ENCODE data around the gene DEPDC1B. TPM values are rescaled to one million over a fixed set of nuclear protein-coding genes. Genes with fewer than 3 reads are reported as not detected.

The DEPDC1B gene
- total RNA-seq, 1 donor from 2014 or later = 2.4 TPM

DNA sequence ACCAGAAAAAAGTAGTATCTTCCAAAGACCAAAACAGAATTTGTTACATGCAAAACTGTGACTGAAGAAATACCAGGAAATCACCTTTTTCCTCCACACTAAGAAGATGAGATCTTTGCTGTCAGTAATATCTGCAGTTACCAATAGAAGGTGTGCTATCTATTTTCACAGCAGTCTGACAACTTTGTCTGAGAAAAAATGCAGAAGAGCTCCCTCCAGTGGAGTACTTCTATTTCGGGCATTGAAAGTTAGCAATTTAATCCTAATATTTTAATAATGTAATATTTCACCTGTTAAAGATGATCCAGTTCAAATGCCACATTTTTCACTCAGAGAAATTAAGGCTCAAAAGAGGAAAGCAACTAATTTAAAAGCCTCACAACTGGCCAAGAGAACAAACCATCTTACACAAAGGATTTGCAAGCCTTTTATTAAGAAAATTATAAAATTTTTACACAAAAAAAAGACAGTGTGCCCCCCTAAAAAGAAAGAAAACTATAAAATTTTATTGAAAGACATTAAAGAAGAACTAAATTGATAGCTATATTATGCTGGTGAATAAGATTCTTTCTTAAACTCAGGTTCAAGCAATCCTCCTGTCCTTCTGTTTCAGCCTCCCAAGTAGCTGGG is 50.6 kb downstream of the DEPDC1B start:
- Histone ChIP-seq H3K36me3 (no peaks in the 10 kb centered on the region), H3K4me3 (no peak overlapping the region), H3K27me3 (no peaks in the 10 kb centered on the region), H3K4me1 (no peaks in the 10 kb centered on the region), H3K27ac (no peak overlapping the region), H3K9me3 (no peaks in the 10 kb centered on the region)
- DNase-seq (ENCODE audit: low spot score in 2 of 2) = no peak
- TF ChIP-seq CTCF (IDR thresholded peaks at IDR 0.05) = peak; percentile 7 to 62 (median 49)
- intact Hi-C loops (cut with DNase I) = loop anchor here (5.0 to 10.0 kb wide), 2 partner anchors 107 to 265 kb away; no protein-coding TSS in a partner anchor

DNA sequence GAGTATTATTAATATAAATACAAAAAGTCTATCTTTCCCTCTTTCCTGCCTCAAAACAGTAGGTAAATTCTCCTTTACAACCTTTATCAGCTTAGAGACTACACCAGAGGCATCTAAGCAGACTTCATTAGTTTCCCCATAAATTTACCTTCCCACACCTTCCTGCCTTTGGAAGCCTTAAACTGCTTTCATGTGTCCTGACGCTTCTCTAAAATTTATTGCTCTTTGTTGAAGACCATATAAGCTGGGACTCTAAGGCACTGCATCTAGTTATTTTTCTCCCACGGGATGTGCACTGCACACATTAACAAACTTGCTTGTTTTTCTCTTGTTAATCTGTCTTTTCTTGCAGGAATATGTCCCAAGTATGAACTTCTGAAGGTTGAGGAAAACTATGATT is 51.8 kb downstream of the DEPDC1B start:
- Histone ChIP-seq H3K36me3 (no peaks in the 10 kb centered on the region), H3K27me3 (no peaks in the 10 kb centered on the region), H3K9me3 (no peaks in the 10 kb centered on the region), H3K4me3 (no peak overlapping the region), H3K4me1 (no peaks in the 10 kb centered on the region), H3K27ac (no peak overlapping the region)
- intact Hi-C loops (cut with DNase I) = loop anchor here (5.0 to 10.0 kb wide), 2 partner anchors 106 to 263 kb away; no protein-coding TSS in a partner anchor
- DNase-seq (ENCODE audit: low spot score in 2 of 2) = no peak
- TF ChIP-seq CTCF (IDR thresholded peaks at IDR 0.05) = no peak

- peak overlapping the region; percentile 63 to 75 for H3K27ac ChIP-seq
- intact Hi-C loops (cut with DNase I) = loop anchor here (10.0 kb wide), 1 partner anchor 256 kb away; no protein-coding TSS in a partner anchor
- DNase-seq (ENCODE audit: low spot score in 2 of 2) = no peak
- peaks cover 5% of the 10 kb centered on the region in 2 donors for H3K4me1 ChIP-seq
- no peaks in the 10 kb centered on the region for H3K9me3 ChIP-seq
- H3K4me3 ChIP-seq = no peak overlapping the region
- no peaks in the 10 kb centered on the region for H3K36me3 ChIP-seq
- no peak for TF ChIP-seq CTCF (IDR thresholded peaks at IDR 0.05)
- no peaks in the 10 kb centered on the region for H3K27me3 ChIP-seq
These were observed 59.1 kb downstream of the DEPDC1B start for GRCh38 chr5:60640901-60641300.

- Histone ChIP-seq H3K27me3 (no peaks in the 10 kb centered on the region), H3K4me1 (peaks cover 5% of the 10 kb centered on the region in 2 donors), H3K9me3 (no peaks in the 10 kb centered on the region), H3K27ac (peak overlapping the region; percentile 63 to 75), H3K4me3 (no peak overlapping the region), H3K36me3 (no peaks in the 10 kb centered on the region)
- DNase-seq (ENCODE audit: low spot score in 2 of 2) = peak in 1 of 2 donors; percentile 69
- no peak for TF ChIP-seq CTCF (IDR thresholded peaks at IDR 0.05)
- intact Hi-C loops (cut with DNase I) = no loop called here
These were observed 60.4 kb downstream of the DEPDC1B start for GRCh38 chr5:60639544-60639943.

DNA sequence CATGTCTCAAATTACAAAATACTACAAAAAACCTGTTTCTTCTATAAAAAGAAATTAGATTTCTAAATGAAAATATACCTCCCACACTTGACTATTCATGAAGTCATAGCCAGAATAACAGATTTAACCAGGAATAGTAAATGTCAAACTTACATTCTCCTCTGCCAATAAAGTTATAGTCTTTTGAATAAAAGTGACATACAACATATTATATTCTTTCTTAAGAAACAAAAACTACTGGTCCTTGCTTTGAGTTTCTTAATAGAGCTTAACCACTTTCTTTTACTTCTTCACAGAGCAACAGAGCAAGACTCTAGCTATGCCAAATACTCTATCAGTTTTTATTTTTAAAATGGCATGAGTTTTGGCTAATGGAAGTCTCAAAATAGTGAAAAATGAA is 61.7 kb downstream of the DEPDC1B start:
- no peaks in the 10 kb centered on the region for H3K27me3 ChIP-seq
- intact Hi-C loops (cut with DNase I) = no loop called here
- no peak for DNase-seq (ENCODE audit: low spot score in 2 of 2)
- no peaks in the 10 kb centered on the region for H3K9me3 ChIP-seq
- no peak overlapping the region for H3K4me3 ChIP-seq
- peak overlapping the region; percentile 63 to 75 for H3K27ac ChIP-seq
- H3K36me3 ChIP-seq = no peaks in the 10 kb centered on the region
- TF ChIP-seq CTCF (IDR thresholded peaks at IDR 0.05) = no peak
- peaks cover 5% of the 10 kb centered on the region in 2 donors for H3K4me1 ChIP-seq
